T-helper 2 cell treated with Interferon-gamma antibody and Interleukin-4, amounts not matched to agents 100 ng/mL and 5 ng/mL, for 36 hours (primary cell): ENCODE results near the gene LCN12. TPM values are rescaled to one million over a fixed set of nuclear protein-coding genes. Genes with fewer than 3 reads are reported as not detected.

Source experiments
- intact Hi-C: fragments of 100-400 bp; cut with micrococcal nuclease; formaldehyde crosslinking; loops from one replicate; pipeline ENCODE4 v1.15.1; 2023
- total RNA-seq: library from RNA; stranded (reverse); gene quantifications from 2 replicates; pipeline ENCODE4 v1.2.3, GENCODE V29; 2022

Gene LCN12
- total RNA-seq, 1 donor from 2014 or later: 2.3 TPM

DNA sequence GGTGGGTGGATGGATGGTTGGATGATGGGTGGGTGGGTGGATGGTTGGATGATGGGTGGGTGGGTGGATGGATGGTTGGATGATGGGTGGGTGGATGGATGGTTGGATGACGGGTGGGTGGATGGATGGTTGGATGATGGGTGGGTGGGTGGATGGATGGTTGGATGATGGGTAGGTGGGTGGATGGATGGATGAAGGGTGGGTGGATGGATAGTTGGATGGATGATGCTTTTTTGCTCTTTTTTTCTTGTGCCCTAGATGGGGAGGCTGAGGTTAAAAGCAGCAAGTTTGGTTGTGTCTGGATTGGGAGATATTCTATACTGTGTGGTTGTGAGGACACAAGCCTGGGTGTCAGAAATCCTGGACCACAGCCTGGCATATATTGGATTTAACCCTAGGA, 5.4 kb downstream of the LCN12 start:
- intact Hi-C loops: no loop called here

DNA sequence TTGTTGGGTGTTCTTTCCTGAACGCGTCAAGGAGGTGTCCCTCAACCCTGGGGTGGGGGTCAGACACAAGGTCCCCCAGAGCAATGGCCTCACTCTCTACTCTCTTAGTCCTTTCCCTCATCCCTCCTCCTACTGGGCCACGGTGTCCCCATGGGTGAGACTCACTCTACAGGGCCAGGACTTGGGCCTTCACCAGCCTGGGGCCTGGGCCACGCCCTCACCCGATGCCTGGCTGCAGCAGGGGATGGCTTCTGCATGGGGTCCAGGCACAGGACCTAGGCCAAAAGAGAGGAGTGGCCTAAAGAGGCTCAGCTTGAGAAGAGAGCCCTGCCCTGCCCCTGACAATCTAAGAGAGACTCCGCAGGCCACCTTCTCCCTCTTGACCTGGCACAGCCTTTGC, 5.8 kb downstream of the LCN12 start:
- intact Hi-C loops: no loop called here

DNA sequence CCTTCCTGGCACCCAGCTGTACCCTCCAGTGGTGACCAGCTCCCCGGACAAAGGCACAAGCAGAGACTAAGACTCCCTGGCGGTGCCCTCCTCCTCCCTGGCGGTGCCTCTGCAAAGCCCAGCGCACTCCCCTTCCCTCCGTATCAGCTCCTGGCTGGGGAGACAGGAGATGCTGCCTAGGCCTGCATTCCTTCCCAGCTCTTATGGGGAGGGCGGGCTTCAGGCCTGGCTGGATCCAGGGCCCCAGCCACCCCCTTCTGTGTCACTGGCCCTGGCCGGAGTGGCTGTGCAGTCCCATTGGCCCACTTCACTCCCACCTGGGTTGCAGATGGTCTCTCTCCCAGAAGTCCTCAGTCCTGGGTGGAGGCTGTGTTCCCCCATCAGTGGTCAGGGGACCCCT, 6.4 kb downstream of the LCN12 start:
- intact Hi-C loops: no loop called here

DNA sequence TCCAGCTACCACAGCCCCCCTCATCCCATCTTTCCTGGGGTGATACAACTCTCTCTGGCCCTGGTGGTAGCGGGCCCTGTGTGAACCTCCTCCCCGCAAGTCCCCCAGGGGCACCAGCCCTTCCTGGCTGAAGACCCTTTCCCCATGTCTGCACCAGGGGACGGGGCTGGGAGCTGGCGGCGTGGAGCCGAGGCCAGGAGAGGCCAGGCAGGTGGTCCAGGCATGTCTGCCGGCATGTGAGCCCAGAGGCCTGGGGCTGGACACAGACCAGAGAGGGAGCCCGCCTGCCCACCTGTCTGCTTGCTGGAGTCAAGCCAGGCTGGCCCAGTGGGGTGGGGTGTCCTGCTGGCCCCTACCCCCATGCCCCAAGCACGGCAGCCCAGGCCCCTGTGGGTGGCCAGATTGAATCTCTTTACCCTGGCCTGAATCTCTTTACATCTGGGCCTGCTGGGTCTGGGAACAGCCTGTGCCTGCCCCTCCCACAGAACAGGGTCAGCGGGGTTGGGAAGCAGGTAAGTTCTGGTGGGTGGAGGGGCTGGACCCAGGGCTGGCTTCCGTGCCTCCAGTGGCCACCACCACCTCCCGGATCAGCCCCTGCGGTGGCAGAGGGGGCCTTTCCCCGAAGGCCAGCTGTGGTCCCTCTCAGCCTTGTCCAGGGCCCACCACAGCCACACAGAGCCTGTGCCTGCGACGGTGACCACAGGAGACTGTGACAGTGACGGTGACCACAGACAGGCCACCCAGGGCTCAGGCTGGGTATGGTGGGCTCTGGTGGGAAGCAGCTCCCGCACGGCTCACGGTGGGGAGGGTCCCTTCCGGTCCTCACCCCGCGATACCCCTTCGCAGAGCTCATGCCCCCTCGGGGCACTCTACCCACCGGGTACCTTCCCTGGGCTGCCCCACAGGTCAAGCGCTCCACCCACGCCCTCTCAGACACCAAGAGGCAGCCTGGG, 7.1 kb downstream of the LCN12 start:
- intact Hi-C loops: no loop called here

DNA sequence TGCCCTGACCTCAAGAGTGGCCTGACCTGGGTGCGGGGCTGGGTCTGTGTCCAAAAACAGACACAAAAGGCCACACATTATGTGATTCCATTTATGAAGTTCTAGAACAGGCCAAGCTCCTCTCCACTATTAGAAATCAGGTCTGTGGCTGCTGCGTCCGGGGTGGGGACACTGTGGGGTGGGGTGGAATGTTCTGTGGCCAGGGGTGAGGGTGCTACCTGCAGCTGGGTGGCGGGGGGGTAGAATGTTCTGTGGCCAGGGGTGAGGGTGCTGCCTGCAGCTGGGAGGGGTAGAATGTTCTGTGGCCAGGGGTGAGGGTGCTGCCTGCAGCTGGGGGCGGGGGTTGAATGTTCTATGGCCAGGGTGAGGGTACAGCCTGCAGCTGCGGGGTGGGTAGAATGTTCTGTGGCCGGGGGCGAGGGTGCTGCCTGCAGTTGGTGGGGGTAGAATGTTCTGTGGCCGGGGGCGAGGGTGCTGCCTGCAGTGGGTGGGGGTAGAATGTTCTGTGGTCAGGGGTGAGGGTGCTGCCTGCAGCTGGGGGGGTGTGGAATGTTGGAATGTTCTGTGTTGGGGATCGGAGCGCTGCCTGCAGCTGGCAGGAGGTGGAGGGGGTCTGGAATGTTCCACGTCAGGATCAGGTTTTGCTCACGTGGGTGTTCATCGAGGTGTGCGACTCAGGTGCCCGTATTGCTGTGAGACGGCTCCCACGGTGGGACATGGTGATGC, 8.3 kb downstream of the LCN12 start:
- intact Hi-C loops: no loop called here

DNA sequence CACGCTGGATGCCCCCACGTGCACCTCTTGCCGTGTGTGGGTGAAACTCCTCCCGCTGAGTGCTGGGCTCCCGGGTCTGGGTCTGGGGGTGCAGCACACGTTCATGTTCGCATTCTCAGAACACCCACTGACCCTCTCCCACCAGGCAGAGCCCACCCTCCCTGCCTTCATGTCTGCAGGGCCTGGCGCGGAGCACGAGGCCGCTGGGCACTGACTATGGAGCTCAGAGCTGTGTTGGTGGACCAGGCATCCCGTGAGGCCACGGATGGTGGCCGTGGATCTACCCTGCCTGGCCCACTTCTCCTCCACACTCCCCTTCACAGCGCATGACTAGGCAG, 8.8 kb downstream of the LCN12 start:
- intact Hi-C loops: no loop called here

DNA sequence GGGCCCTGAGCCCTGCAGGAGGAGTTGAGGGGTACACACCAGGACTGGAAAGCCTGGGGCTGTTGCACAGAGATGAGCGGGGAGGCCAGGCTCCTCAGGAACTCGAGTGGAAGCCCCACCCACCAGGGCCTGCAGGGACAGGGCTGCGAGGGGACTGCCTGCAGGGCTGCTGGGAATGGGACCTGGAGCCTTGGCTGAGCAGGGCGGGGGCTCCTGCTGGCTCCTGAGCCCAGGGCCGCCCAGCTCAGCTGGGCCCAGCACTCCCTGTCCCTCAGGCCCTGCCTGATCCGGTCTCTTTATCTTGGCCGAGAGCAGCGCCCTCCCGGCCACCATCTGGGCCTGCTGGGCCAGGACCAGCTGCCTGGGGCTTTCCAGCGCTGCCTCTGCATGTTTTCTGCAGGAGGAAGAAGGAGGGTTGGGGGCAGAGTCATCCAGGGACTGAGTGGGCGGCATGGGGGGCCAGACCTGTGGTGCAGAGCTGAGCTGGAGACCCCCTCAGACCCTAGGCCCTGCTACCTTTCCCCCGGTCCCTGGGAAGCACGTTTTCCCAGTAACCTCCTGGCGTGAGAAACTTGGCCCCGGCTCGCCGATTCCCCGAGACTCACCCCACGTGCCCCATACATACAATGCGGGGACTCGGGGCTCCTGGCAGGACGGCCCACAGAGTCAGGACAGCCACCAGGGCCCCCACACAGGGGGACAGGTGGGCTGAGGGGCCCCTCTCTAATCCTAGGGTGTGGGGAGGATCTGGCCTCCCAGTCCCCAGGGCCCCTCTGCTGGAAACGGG, 9.4 kb downstream of the LCN12 start:
- intact Hi-C loops: no loop called here

DNA sequence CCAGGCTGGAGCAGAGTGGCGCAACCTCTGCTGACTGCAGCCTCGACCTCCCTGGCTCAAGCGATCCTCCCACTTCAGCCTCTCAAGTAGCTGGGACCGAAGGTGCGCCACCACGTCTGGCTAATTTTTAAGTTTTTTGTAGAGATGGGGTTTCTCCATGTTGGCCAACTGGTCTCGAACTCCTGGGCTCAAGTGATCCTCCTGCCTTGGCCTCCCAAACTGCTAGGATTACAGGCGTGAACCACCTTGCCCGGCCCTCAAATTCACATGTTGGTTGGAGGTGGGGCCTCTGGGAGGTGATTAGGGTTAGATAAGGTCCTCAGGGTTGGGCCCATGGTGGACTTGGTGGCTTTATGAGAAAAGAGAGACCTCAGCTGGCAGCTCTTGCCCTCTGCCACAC, 10.1 kb downstream of the LCN12 start:
- intact Hi-C loops: no loop called here

DNA sequence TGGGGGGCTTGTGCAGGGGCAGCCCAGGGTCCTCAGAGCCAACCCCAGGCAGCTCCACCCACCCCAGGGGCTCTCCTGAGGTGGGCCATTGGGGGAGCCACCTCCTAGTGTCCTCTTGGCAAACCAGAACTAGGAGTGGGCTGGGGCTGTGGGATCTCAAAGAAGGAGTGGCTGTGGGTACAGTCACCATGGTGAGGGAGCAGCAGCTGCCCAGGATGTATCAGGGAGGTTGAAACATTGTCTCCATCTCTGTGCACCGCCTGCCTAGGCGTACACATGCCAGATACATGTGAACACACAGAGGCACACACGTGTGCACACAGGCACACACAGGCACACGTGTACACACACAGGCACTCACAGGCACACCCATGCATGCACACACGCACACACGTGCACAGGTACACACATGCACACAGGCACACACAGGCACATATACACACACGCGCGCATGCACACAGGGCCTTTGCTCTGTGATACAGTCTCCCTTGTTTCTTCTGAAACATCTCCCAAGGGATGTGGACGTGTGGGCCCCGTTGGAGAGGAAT, 10.7 kb downstream of the LCN12 start:
- intact Hi-C loops: no loop called here

DNA sequence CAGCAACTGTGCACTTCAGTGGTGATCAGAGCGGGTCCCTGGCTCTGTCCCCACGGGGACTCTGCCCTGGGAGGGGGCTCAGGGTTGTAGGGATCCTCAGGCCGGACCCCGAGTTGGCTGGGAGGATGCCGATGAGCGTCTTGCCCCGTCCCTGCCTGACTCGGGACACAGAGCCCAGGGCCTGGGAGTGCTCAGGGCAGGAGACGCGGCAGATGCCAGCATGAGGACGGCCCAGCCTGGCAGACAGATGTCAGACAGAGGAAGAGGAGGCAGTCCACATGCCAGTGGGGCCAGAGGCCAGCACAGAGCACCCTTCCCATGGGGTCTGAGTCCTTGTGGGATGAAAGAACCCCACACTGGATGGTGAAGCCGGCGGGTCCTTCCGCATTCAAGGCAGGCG, 11.3 kb downstream of the LCN12 start:
- intact Hi-C loops: no loop called here

DNA sequence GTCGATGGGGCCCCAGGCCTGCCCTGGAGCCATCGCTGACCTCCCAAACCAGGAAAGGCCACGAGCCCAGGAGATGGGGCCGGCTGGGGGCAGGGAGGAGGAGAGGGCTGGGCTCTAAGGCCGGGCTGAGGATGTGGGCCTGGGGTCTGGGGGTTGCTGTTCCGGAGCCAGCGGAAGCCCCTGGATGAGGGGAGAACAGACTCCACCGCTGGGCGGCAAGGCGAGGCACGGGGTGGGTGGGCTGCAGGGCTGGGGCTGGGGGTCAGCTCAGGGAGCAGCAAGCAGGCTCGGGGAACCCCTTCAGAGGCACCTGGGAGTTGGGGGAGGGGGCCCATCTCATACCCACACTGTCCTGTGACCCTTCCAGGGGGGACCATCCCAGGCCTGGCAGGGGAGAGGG, 11.7 kb downstream of the LCN12 start:
- intact Hi-C loops: no loop called here

DNA sequence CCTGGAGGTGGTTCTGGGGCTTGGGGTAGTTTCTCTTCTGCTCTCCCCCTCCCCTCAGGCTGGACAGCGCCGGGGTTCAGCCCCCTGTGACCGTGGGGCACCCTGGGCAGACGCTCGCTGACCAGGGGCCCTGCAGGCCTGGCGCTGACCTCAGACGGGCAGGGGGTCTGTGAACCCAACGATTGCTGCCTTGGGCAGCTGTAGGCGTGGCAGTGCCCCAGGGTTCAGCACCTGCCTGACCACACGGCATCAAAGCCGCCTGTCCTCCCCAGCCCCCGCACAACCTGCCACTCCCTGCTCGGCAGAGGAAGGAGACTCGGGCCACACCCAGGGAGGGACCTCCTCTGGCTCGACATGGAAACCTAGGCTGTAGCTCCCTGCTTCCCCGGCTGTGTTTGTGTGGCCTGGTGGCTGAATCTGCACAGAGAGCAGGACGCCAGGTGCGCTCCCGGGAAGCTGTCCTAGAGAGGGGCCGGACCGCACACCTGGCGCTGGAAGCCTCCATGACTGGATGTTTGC, 12.2 kb downstream of the LCN12 start:
- intact Hi-C loops: no loop called here

DNA sequence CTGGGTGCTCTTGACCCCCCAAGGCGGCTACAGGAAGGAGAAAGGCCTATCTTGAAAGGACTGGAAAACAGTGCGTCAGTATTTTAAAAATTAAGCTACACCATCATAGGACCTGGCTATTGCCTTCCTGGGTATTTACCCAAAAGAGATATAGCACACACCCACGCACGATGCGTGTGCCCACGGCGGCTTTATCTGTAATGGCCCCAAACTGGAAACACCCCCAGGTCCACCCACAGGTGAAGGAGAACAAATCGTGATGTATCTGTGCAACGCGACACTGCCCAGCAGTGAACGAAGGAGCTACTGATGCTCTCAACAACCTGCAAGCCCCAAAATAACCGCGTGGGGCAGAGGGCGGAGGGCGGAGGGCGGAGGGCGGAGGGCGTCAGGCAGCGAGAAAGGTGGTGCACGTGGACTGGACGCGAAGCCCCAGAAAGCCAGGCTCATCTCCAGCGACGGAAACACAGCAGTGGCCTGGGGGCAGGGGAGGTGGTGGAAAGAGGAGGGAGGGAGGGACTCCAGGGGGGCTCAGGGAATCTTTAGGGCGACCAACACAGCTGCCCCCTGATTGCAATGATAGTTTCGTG, 12.9 kb downstream of the LCN12 start:
- intact Hi-C loops: no loop called here

DNA sequence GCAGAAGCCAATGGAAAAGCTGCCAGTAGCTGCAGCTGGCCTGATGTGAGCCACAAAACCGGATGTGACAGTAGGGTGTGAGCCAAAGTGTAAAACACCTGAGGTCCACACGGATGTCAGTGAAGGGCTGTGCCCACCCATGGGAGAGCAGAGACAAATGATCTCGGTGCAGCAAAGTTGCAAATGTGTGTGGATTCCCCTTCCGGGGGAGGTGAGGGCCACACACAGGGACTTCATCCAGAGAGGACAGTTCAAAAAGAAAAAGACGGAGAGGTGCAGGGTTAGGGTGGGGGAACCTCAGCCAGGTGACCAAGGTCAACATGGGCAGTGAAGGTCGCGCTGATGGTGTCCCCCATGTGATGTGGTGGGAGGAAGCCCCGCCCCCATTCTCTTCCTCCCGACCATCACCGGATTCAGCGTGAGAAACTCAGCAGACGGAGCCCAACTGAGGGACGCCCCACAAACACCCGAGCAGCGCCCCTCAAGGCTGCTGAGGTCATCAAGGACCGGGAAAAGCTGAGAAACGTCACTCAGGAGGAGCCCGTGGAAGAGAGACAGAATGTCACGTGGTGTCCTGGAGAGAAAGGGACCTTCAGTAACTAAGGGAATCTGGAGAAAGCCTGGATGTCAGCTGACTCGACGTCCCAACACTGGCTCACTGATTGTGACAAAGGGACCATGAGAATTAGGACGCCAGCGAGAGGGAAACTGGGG, 13.9 kb downstream of the LCN12 start:
- intact Hi-C loops: no loop called here

DNA sequence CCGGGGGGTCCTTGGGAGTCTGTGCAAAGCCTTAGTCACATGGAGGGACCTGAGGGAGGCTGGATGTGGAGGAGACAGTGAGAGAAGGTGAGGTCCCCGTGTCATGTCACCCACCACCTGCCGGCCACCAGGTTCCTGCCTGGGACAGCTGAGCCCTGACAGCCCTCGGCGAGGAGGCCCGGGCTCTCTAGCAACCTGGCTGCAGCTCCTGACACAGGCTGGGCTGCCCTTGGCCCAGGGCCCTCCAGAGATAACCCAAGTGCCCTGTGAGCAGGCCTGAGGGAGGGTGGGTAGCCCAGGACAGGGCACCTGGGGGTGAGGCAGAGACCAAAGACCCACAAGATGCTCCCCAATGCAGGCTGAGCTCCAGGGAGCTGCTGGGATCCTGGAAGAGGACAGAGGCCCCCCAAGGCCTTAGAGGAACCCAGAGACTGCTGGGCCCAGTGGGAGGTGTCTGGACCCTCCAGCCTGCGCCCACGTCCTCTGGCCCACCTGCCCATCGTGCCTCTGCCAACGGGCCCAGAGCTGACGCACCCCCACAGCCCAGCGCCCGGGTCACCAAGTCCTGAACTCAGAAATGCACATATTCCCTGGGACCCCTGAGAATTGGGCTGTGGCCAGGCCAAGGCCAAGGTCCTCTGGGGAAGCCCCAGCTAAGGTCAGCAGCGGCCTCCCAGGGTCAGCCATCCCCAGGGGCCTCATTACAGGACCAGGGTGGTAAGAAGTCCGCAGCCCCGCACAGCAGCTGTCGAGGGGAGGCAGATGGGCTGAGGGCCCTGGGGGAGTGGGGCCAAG, 16.5 kb downstream of the LCN12 start:
- intact Hi-C loops: no loop called here

DNA sequence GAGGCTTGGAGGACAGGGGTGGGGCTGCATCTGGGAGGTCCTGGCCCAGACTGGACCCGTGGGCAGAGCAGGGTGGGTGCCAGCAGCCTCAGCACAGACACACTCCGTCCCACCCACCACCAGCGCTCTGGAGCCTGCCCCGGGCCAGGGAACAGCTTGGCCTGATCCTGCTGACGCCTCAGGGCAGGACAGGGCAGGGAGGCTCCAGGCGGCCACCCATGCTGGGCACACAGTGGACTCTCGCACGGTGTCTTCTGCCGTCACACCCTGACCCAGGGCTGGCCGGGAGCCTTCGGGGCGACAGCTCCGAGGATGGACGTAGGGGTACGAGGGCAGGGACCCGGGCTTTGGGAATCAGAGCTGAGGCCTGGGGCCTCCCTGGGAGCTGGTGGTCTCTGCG, 17.1 kb downstream of the LCN12 start:
- intact Hi-C loops: no loop called here

DNA sequence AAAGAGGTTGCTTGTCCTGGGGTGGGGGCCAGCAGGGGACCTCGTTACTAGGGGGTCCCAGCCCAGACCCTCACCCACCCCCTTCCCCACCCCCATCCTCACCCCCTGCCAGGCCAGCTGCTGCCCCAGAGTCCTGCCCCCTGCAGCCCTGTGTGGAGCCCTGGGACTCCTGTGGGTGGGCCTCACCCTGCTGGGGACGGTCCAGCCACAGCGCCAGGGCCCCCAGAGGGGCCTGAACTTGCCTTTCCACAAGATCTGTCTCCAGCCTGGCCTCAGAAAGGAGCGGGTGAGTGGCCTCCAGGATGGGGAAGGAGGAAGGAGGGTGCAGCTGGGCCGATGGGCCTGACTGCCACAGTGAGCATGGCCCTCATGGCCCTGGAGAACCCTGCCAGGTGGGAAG, 17.7 kb downstream of the LCN12 start:
- intact Hi-C loops: no loop called here

DNA sequence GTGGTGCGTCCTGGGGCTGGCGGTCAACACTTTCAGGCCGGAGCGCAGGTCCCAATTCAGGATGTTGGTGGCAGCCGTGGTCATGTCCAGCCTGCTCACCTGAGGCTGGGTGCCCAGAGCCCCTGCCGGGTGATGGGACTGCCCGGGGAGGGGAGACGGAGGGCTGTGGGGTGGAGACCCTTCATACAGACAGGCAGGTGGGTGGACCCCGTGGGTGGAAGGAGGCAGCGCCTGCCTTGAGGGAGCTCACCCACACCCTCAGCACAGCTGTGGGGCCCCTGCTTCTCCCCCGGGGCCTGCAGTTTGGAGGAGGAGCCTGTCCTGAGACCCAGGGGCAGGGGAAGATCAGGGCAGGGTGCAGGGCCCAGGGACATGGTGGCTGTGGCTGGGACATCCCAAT, 18.3 kb downstream of the LCN12 start:
- intact Hi-C loops: no loop called here

DNA sequence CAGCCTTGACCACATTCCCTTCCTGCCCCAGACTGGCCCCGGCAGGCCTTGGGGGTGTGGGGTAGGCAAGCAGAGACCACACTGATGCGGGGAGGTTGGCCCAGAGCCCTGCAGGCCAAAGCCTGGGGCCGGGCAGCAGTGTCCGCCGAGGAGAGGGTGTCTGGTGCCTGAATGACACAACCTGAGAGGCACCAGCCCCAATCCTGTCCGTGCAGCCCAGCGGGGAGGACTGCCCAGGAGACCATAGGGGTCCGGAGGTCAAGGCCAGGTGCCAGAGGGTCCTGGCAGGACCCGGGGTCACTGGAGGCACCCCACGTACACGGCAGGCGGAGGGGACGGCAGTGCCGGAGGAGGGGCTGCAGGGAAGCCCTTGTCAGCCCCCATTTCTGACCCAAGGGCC, 19.7 kb downstream of the LCN12 start:
- intact Hi-C loops: no loop called here

DNA sequence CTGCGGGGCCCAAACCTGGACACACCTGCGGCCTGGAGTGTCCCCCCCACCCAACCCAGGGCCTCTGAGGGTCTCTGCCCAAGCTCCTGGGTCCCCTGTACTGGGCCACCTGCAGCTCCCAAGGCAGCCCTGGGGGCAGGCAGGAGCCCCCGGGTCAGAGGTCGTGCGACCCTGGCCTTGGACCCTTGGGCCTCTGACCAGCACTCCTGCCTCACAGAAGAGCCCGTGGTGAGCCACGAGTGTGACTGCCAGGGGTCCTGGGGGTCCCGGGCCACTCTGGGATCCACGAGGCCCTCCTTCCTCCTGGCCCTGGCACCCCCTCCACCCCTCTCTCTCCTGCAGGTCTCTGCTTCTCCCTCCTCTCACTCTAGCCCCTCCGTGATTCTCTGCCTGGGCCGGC, 20.3 kb downstream of the LCN12 start:
- intact Hi-C loops: no loop called here
